ENCODE data around the gene TXNDC11.
A peak's percentile ranks its signal among the peaks of the same experiment; 100 is the strongest.

TXNDC11 gene

GRCh38 chr16:11743308-11744074, 834 bp upstream of the TXNDC11 start:
- Histone ChIP-seq H4K8ac (ENCODE audit: low read depth, low read length) (peak overlapping the region; percentile 71), H3K79me2 (ENCODE audit: control insufficient read depth, insufficient read depth, low read length, poor library complexity) (peaks cover 9% of the 10 kb centered on the region), H3K4ac (ENCODE audit: low read depth, low read length) (no peak overlapping the region), H4K91ac (ENCODE audit: low read depth, low read length) (peak overlapping the region; percentile 48), H2BK120ac (ENCODE audit: insufficient read depth, low read length, poor library complexity) (no peak overlapping the region), H3K9me3 (ENCODE audit: insufficient read depth, low read depth, low read length) (no peaks in the 10 kb centered on the region), H3K36me3 (ENCODE audit: control insufficient read depth in 1 of 2, insufficient read depth in 2 of 2, low read length in 2 of 2) (peaks cover 2% of the 10 kb centered on the region in 2 experiments), H3K27me3 (ENCODE audit: insufficient read depth, low read length) (no peaks in the 10 kb centered on the region), H3K4me3 (ENCODE audit: low read depth, low read length) (peak overlapping the region; percentile 99), H2BK12ac (ENCODE audit: low read length) (no peak overlapping the region), H3K79me1 (ENCODE audit: low read length) (peaks cover 7% of the 10 kb centered on the region), H3K23ac (ENCODE audit: low read length) (no peak overlapping the region), H2BK5ac (ENCODE audit: low read depth, low read length, poor library complexity) (no peak overlapping the region), H3K18ac (ENCODE audit: low read length) (peak overlapping the region; percentile 8), H3K4me1 (ENCODE audit: control insufficient read depth in 1 of 2, insufficient read depth in 2 of 2, low read length in 2 of 2) (peaks cover 4 to 7% of the 10 kb centered on the region in 2 experiments), H2AFZ (ENCODE audit: insufficient read depth, low read length, poor library complexity) (peak overlapping the region; percentile 40), H2AK5ac (ENCODE audit: low read length) (no peak overlapping the region), H4K12ac (ENCODE audit: low read depth, low read length) (peak overlapping the region; percentile 8), H3K27ac (ENCODE audit: low read depth, low read length) (peak overlapping the region; percentile 69), H3K14ac (ENCODE audit: low read length) (peak overlapping the region; percentile 22), H3K4me2 (ENCODE audit: low read length) (peak overlapping the region; percentile 63), H3K9ac (ENCODE audit: low read length) (no peak overlapping the region)
- no CpG with 5 or more reads among the region's 21 CpGs for WGBS (ENCODE audit: extremely low coverage, insufficient coverage, insufficient read length)
- peak; percentile 82 to 86 for DNase-seq

GRCh38 chr16:11742093-11742535, 543 bp downstream of the TXNDC11 start:
- H3K4me1 ChIP-seq (ENCODE audit: control insufficient read depth in 1 of 2, insufficient read depth in 2 of 2, low read length in 2 of 2) = peaks cover 4 to 7% of the 10 kb centered on the region in 2 experiments
- peak overlapping the region; percentile 13 for H2AFZ ChIP-seq (ENCODE audit: insufficient read depth, low read length, poor library complexity)
- peak overlapping the region; percentile 84 for H3K27ac ChIP-seq (ENCODE audit: low read depth, low read length)
- H2BK5ac ChIP-seq (ENCODE audit: low read depth, low read length, poor library complexity) = peak overlapping the region; percentile 85
- peak overlapping the region; percentile 99 for H3K4me3 ChIP-seq (ENCODE audit: low read depth, low read length)
- peak overlapping the region; percentile 81 for H3K18ac ChIP-seq (ENCODE audit: low read length)
- H4K91ac ChIP-seq (ENCODE audit: low read depth, low read length) = peak overlapping the region; percentile 87
- H3K79me2 ChIP-seq (ENCODE audit: control insufficient read depth, insufficient read depth, low read length, poor library complexity) = peaks cover 9% of the 10 kb centered on the region
- no peak overlapping the region for H3K23ac ChIP-seq (ENCODE audit: low read length)
- peak overlapping the region; percentile 63 for H3K4me2 ChIP-seq (ENCODE audit: low read length)
- no peaks in the 10 kb centered on the region for H3K27me3 ChIP-seq (ENCODE audit: insufficient read depth, low read length)
- peak overlapping the region; percentile 24 for H2BK120ac ChIP-seq (ENCODE audit: insufficient read depth, low read length, poor library complexity)
- no peaks in the 10 kb centered on the region for H3K9me3 ChIP-seq (ENCODE audit: insufficient read depth, low read depth, low read length)
- peak overlapping the region; percentile 13 for H4K8ac ChIP-seq (ENCODE audit: low read depth, low read length)
- H3K36me3 ChIP-seq (ENCODE audit: control insufficient read depth in 1 of 2, insufficient read depth in 2 of 2, low read length in 2 of 2) = peaks cover 1% of the 10 kb centered on the region in 2 experiments
- H2BK12ac ChIP-seq (ENCODE audit: low read length) = no peak overlapping the region
- whole genome bisulfite sequencing (ENCODE audit: extremely low coverage, insufficient coverage, insufficient read length) = no CpG with 5 or more reads among the region's 37 CpGs
- peak; percentile 34 to 55 for DNase-seq
- peak overlapping the region; percentile 82 for H4K12ac ChIP-seq (ENCODE audit: low read depth, low read length)
- H3K14ac ChIP-seq (ENCODE audit: low read length) = peak overlapping the region; percentile 84
- peak overlapping the region; percentile 11 for H2AK5ac ChIP-seq (ENCODE audit: low read length)
- H3K9ac ChIP-seq (ENCODE audit: low read length) = peak overlapping the region; percentile 93
- peak overlapping the region; percentile 71 for H3K4ac ChIP-seq (ENCODE audit: low read depth, low read length)
- H3K79me1 ChIP-seq (ENCODE audit: low read length) = peaks cover 7% of the 10 kb centered on the region

GRCh38 chr16:11740567-11740966, 2.1 kb downstream of the TXNDC11 start:
- H2BK5ac ChIP-seq (ENCODE audit: low read depth, low read length, poor library complexity) = no peak overlapping the region
- H3K4me1 ChIP-seq (ENCODE audit: control insufficient read depth in 1 of 2, insufficient read depth in 2 of 2, low read length in 2 of 2) = peaks cover 4 to 7% of the 10 kb centered on the region in 2 experiments
- H3K27ac ChIP-seq (ENCODE audit: low read depth, low read length) = no peak overlapping the region
- H2AK5ac ChIP-seq (ENCODE audit: low read length) = no peak overlapping the region
- H3K4me3 ChIP-seq (ENCODE audit: low read depth, low read length) = no peak overlapping the region
- H3K79me1 ChIP-seq (ENCODE audit: low read length) = peaks cover 7% of the 10 kb centered on the region
- no peaks in the 10 kb centered on the region for H3K9me3 ChIP-seq (ENCODE audit: insufficient read depth, low read depth, low read length)
- no peak overlapping the region for H3K23ac ChIP-seq (ENCODE audit: low read length)
- no peak overlapping the region for H3K18ac ChIP-seq (ENCODE audit: low read length)
- H3K79me2 ChIP-seq (ENCODE audit: control insufficient read depth, insufficient read depth, low read length, poor library complexity) = peaks cover 9% of the 10 kb centered on the region
- H4K91ac ChIP-seq (ENCODE audit: low read depth, low read length) = no peak overlapping the region
- H3K4me2 ChIP-seq (ENCODE audit: low read length) = no peak overlapping the region
- no peak overlapping the region for H4K12ac ChIP-seq (ENCODE audit: low read depth, low read length)
- no peak overlapping the region for H2AFZ ChIP-seq (ENCODE audit: insufficient read depth, low read length, poor library complexity)
- WGBS (ENCODE audit: extremely low coverage, insufficient coverage, insufficient read length) = no CpG with 5 or more reads among the region's 3 CpGs
- no peaks in the 10 kb centered on the region for H3K27me3 ChIP-seq (ENCODE audit: insufficient read depth, low read length)
- no peak overlapping the region for H3K9ac ChIP-seq (ENCODE audit: low read length)
- peaks cover 7 to 11% of the 10 kb centered on the region in 2 experiments for H3K36me3 ChIP-seq (ENCODE audit: control insufficient read depth in 1 of 2, insufficient read depth in 2 of 2, low read length in 2 of 2)
- no peak overlapping the region for H3K4ac ChIP-seq (ENCODE audit: low read depth, low read length)
- no peak overlapping the region for H2BK12ac ChIP-seq (ENCODE audit: low read length)
- no peak for DNase-seq
- no peak overlapping the region for H2BK120ac ChIP-seq (ENCODE audit: insufficient read depth, low read length, poor library complexity)
- no peak overlapping the region for H4K8ac ChIP-seq (ENCODE audit: low read depth, low read length)
- no peak overlapping the region for H3K14ac ChIP-seq (ENCODE audit: low read length)

GRCh38 chr16:11738742-11739544, 3.7 kb downstream of the TXNDC11 start:
- Histone ChIP-seq H3K9ac (ENCODE audit: low read length) (no peak overlapping the region), H3K4me3 (ENCODE audit: low read depth, low read length) (no peak overlapping the region), H3K4me2 (ENCODE audit: low read length) (no peak overlapping the region), H4K12ac (ENCODE audit: low read depth, low read length) (no peak overlapping the region), H4K91ac (ENCODE audit: low read depth, low read length) (no peak overlapping the region), H2BK5ac (ENCODE audit: low read depth, low read length, poor library complexity) (no peak overlapping the region), H3K4ac (ENCODE audit: low read depth, low read length) (peak overlapping the region; percentile 12), H3K79me2 (ENCODE audit: control insufficient read depth, insufficient read depth, low read length, poor library complexity) (peaks cover 9% of the 10 kb centered on the region), H3K23ac (ENCODE audit: low read length) (no peak overlapping the region), H3K4me1 (ENCODE audit: control insufficient read depth in 1 of 2, insufficient read depth in 2 of 2, low read length in 2 of 2) (peaks cover 4 to 7% of the 10 kb centered on the region in 2 experiments), H2BK12ac (ENCODE audit: low read length) (no peak overlapping the region), H2BK120ac (ENCODE audit: insufficient read depth, low read length, poor library complexity) (no peak overlapping the region), H3K36me3 (ENCODE audit: control insufficient read depth in 1 of 2, insufficient read depth in 2 of 2, low read length in 2 of 2) (peaks cover 10 to 18% of the 10 kb centered on the region in 2 experiments), H3K79me1 (ENCODE audit: low read length) (peaks cover 7% of the 10 kb centered on the region), H3K9me3 (ENCODE audit: insufficient read depth, low read depth, low read length) (no peaks in the 10 kb centered on the region), H3K27me3 (ENCODE audit: insufficient read depth, low read length) (no peaks in the 10 kb centered on the region), H3K18ac (ENCODE audit: low read length) (no peak overlapping the region), H3K14ac (ENCODE audit: low read length) (no peak overlapping the region), H3K27ac (ENCODE audit: low read depth, low read length) (no peak overlapping the region), H4K8ac (ENCODE audit: low read depth, low read length) (no peak overlapping the region), H2AK5ac (ENCODE audit: low read length) (no peak overlapping the region), H2AFZ (ENCODE audit: insufficient read depth, low read length, poor library complexity) (no peak overlapping the region)
- whole genome bisulfite sequencing (ENCODE audit: extremely low coverage, insufficient coverage, insufficient read length) = no CpG with 5 or more reads among the region's 15 CpGs
- no peak for DNase-seq
